Type B pancreatic cell (in vitro differentiated cells): ENCODE data around the gene USP48. TPM values are rescaled to one million over a fixed set of nuclear protein-coding genes. Genes with fewer than 3 reads are reported as not detected.

Source experiments
- DNase-seq: peaks from one replicate; pipeline ENCODE4 v3.0.0; 2021; ENCODE audit warnings: mixed read lengths; ENCODE audit not compliant: unreplicated experiment; ENCODE audit errors: extremely low spot score
- H3K27ac Mint-ChIP-seq: 2 replicates; pipeline ENCODE4 v1.8.0; 2021; ENCODE audit warnings: mild to moderate bottlenecking, mixed read lengths
- H3K27me3 Mint-ChIP-seq: 2 replicates; pipeline ENCODE4 v1.8.0; 2021; ENCODE audit warnings: mixed read lengths
- H3K36me3 Mint-ChIP-seq: 2 replicates; pipeline ENCODE4 v1.8.0; 2021; ENCODE audit warnings: mixed read lengths
- H3K4me1 Mint-ChIP-seq: one replicate; pipeline ENCODE4 v1.8.0; 2021; ENCODE audit warnings: mixed read lengths; ENCODE audit not compliant: unreplicated experiment
- H3K4me3 Mint-ChIP-seq: 2 replicates; pipeline ENCODE4 v1.8.0; 2021; ENCODE audit warnings: mild to moderate bottlenecking, mixed read lengths
- H3K9me3 Mint-ChIP-seq: 2 replicates; pipeline ENCODE4 v1.8.0; 2021; ENCODE audit warnings: mixed read lengths
- total RNA-seq: library from RNA; stranded (reverse); gene quantifications from 2 replicates; pipeline ENCODE4 v1.2.1, GENCODE V29; 2021; ENCODE audit warnings: low replicate concordance
- TF ChIP-seq, protein P1 (sequence below): fragments of 200-600 bp; sonication (generic); conservative IDR thresholded peaks from 2 replicates; pipeline ENCODE4 v1.5.0; 2021; ENCODE audit warnings: antibody characterized with exemption, mild to moderate bottlenecking

USP48 gene
- total RNA-seq, 1 donor from 2014 or later = 66.7 TPM

DNA sequence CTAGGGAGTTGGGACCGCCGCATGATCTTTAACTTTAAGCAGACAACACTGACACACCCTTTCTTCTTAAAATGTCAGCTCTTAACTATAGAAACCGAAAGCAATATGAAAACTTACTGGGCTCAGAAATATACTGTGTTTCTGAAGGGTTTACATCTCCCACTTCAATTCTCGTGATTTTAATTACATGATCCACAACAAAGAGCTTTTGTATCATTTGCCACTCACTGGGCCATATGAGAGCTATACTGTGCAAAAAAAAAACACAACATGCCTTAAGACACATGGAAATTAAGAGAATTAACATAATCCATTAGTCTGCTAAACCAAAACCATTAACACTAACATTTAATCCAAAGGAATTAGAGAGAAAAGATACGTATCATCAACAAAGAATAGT lies 78.8 kb downstream of the USP48 start:
- no peaks in the 10 kb centered on the region for H3K9me3 Mint-ChIP-seq
- TF ChIP-seq, protein P1, sequence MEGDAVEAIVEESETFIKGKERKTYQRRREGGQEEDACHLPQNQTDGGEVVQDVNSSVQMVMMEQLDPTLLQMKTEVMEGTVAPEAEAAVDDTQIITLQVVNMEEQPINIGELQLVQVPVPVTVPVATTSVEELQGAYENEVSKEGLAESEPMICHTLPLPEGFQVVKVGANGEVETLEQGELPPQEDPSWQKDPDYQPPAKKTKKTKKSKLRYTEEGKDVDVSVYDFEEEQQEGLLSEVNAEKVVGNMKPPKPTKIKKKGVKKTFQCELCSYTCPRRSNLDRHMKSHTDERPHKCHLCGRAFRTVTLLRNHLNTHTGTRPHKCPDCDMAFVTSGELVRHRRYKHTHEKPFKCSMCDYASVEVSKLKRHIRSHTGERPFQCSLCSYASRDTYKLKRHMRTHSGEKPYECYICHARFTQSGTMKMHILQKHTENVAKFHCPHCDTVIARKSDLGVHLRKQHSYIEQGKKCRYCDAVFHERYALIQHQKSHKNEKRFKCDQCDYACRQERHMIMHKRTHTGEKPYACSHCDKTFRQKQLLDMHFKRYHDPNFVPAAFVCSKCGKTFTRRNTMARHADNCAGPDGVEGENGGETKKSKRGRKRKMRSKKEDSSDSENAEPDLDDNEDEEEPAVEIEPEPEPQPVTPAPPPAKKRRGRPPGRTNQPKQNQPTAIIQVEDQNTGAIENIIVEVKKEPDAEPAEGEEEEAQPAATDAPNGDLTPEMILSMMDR = no peak
- no peak overlapping the region for H3K4me3 Mint-ChIP-seq
- H3K36me3 Mint-ChIP-seq = peaks cover 30% of the 10 kb centered on the region
- H3K27ac Mint-ChIP-seq = no peak overlapping the region
- H3K4me1 Mint-ChIP-seq = no peaks in the 10 kb centered on the region
- H3K27me3 Mint-ChIP-seq = no peaks in the 10 kb centered on the region
- no peak for DNase-seq

DNA sequence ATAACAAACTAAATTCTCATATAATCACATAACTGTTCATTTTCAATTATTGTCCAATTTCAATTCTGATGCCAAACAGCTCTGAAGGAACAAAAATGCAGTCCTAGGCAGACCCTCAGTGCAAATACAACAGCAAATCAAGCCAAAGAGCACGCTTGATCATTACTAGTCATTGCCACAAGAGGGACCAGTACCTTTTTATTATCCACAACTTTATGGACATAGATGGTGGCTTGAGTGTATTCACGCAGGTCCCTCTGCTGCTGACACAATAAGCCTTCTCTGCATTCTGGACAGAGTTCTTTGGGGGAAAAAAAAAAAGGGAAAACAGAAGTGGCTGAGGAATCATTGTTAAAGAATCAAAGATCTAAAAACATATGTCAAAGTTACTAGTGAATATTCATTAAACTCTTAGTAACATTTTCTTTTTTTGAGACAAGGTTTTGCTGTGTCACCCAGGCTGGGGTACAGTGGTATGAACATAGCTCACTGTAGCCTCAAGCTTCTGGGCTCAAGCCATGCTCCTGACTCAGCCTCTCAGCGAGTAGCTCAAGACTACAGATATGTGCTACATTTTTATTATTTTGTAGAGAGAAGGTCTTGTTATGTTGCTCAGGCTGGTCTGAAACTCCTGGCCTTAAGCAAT lies 79.5 kb downstream of the USP48 start:
- Mint-ChIP-seq H3K4me1 (no peaks in the 10 kb centered on the region), H3K27ac (no peak overlapping the region), H3K27me3 (no peaks in the 10 kb centered on the region), H3K4me3 (no peak overlapping the region), H3K36me3 (peaks cover 31% of the 10 kb centered on the region), H3K9me3 (no peaks in the 10 kb centered on the region)
- DNase-seq = no peak
- TF ChIP-seq, protein P1 = peak; percentile 77

DNA sequence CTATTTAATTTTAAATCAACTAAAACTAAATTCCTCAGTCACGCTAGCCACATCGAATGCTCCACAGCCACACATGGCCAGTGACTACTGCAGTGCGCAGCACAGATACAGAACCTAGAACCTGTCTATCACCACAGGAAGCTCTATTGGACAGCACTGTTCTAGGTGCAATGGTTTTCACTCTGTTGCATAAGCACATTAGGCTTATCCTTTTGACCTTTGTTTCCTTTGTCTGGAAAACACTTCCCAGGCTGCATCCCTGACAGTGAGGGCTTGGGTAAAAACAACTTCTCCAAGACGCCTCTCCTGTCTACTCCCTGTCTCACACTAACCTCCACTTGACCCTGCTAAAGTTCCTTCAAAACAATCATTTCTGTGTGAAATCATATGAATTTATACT lies 80.2 kb downstream of the USP48 start:
- Mint-ChIP-seq H3K36me3 (peaks cover 34% of the 10 kb centered on the region), H3K27ac (no peak overlapping the region), H3K4me1 (no peaks in the 10 kb centered on the region), H3K4me3 (no peak overlapping the region), H3K27me3 (no peaks in the 10 kb centered on the region), H3K9me3 (no peaks in the 10 kb centered on the region)
- no peak for DNase-seq
- TF ChIP-seq, protein P1 = no peak

DNA sequence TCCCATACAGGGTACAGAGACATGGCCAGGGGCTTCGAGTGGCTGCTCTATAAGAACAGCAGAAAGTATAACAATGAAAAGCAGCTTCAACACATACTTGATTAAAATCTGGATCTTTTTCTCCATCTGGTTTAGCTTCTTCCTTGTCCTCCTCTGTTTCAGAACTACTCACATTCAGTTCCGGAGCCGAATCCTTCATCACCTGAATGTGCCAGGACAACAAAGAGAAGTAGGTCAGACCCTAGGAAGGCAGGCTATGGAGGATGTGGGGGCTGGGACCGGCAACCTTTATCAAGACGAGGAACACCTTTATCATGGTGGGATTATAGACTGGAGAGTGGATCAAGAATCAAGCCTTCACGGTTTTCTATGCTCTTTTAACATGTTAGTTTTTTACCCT lies 81.5 kb downstream of the USP48 start:
- Mint-ChIP-seq H3K27ac (no peak overlapping the region), H3K4me1 (no peaks in the 10 kb centered on the region), H3K9me3 (no peaks in the 10 kb centered on the region), H3K4me3 (no peak overlapping the region), H3K27me3 (no peaks in the 10 kb centered on the region), H3K36me3 (peaks cover 34% of the 10 kb centered on the region)
- no peak for DNase-seq
- TF ChIP-seq, protein P1 = no peak

DNA sequence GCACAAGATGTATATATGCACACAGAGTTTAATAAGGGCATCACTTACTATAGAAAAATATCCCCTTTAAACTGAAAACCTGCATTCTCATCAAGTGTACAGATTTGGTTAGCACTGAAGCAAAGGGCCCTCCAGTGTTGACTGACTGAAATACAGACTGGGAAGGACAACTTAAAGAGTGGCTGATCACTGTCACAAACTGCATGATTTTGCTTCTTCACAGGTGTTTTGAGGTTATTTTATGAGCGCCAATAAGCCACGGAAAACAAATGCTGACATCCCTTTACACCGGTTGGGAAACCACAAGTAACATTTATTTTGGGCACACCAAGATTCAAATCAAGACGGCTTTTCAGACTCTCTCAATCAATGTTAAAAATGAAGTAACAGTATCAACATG lies 82.9 kb downstream of the USP48 start:
- TF ChIP-seq, protein P1 = no peak
- Mint-ChIP-seq H3K9me3 (no peaks in the 10 kb centered on the region), H3K27me3 (no peaks in the 10 kb centered on the region), H3K4me1 (no peaks in the 10 kb centered on the region), H3K4me3 (no peak overlapping the region), H3K36me3 (peaks cover 34% of the 10 kb centered on the region), H3K27ac (no peak overlapping the region)
- DNase-seq = no peak

DNA sequence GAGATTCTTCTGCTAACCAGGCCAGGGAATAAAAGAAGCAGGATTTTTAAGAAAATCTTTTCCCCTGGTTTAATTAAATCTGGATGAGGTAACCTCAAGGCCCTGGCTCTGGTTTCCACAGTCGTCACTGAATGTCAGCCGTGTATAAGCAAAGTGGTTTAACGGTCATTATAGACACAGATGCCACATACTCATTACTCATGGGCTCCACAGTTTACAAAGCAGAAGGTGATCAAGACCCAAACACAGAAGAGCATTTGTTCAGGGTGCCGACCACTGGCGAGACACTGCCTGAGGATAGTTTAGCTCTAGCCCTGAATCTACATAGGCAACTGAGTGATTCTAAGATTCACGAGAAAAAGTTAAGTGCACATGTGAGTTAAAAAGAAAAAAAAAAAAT lies 86.0 kb downstream of the USP48 start:
- Mint-ChIP-seq H3K27me3 (no peaks in the 10 kb centered on the region), H3K4me3 (no peak overlapping the region), H3K9me3 (no peaks in the 10 kb centered on the region), H3K36me3 (peaks cover 25% of the 10 kb centered on the region), H3K4me1 (no peaks in the 10 kb centered on the region), H3K27ac (no peak overlapping the region)
- TF ChIP-seq, protein P1 = no peak
- DNase-seq = no peak
